Small intestine (tissue), 16 donors: ENCODE measurements around the gene RGS19. TPM values are rescaled to one million over a fixed set of nuclear protein-coding genes. Genes with fewer than 3 reads are reported as not detected.
"Not testable (repeated sequence)": the region's sequence is repeated elsewhere in the genome, so short reads cannot be mapped to it uniquely, and the experiment has no call there.

ENCODE experiments used
- DNase-seq, 2 donors: peaks; one replicate each; pipeline versions ENCODE4 v3.0.0 to v3.0.0-alpha.2; 2013
- FAIRE-seq: peaks from 2 replicates; lab custom pipeline; 2012; peaks lifted over from hg19 to GRCh38; lab: Jason Lieb, UNC
- H3K27ac ChIP-seq, 3 donors: one replicate each; pipeline ENCODE4 v1.5.1; 2013; ENCODE audit warnings: low read length in 2 of 3, mild to moderate bottlenecking in 2 of 3, control low read depth in 1 of 3, inconsistent platforms in 1 of 3, low read depth in 1 of 3, moderate library complexity in 1 of 3
- H3K27me3 ChIP-seq, 3 donors: one replicate each; pipeline ENCODE4 v1.6.1; 2013; ENCODE audit warnings: low read length in 3 of 3, inconsistent platforms in 1 of 3; ENCODE audit not compliant: control insufficient read depth in 3 of 3, insufficient read depth in 3 of 3
- H3K36me3 ChIP-seq, 3 donors: one replicate each; pipeline ENCODE4 v1.6.1; 2013; ENCODE audit warnings: low read length in 3 of 3, inconsistent platforms in 1 of 3, low read depth in 1 of 3, mild to moderate bottlenecking in 1 of 3, moderate library complexity in 1 of 3; ENCODE audit not compliant: control insufficient read depth in 3 of 3, insufficient read depth in 2 of 3
- H3K4me1 ChIP-seq, 3 donors: one replicate each; pipeline ENCODE4 v1.6.1; 2013; ENCODE audit warnings: low read length in 2 of 3, inconsistent platforms in 1 of 3, low read depth in 1 of 3, mild to moderate bottlenecking in 1 of 3, moderate library complexity in 1 of 3; ENCODE audit not compliant: control insufficient read depth in 3 of 3, insufficient read depth in 2 of 3
- H3K4me3 ChIP-seq, 3 donors: one replicate each; pipeline ENCODE4 v1.5.1; 2013; ENCODE audit warnings: low read length in 3 of 3, control low read depth in 1 of 3, inconsistent platforms in 1 of 3, low read depth in 1 of 3, mild to moderate bottlenecking in 1 of 3, moderate library complexity in 1 of 3
- H3K9me3 ChIP-seq, 2 donors: one replicate each; pipeline ENCODE4 v1.6.1; 2013; ENCODE audit warnings: low read depth in 1 of 2, low read length in 1 of 2; ENCODE audit not compliant: control insufficient read depth in 2 of 2, insufficient read depth in 1 of 2
- WGBS, 3 donors: extraction: QIAGEN DNeasy Blood & Tissue Kit; methylation state at CpG; one replicate each; pipeline ENCODE4 v1.1.7; 2013; 5-methylcytosine and 5-hydroxymethylcytosine counted together
- long read RNA-seq, 10 donors: transcript quantifications; one replicate each; lab custom pipeline, GENCODE V29; 2026
- polyA plus RNA-seq, 4 donors: library from polyadenylated mRNA; stranded (reverse) in 3 of 4; unstranded in 1 of 4; fragments of 200-250 nt in 3 of 4; fragments of 120-200 nt in 1 of 4; gene quantifications; one replicate each; pipeline versions ENCODE4 v1.2.1 to v1.2.3, GENCODE V29; 2013
- donor health status: healthy with polysubstance abuse.
- donor health status: control.
- donor health status: control.
- donor health status: Bipolar disorder and iron deficiency.
- donor health status: healthy.

The RGS19 gene, protein sequence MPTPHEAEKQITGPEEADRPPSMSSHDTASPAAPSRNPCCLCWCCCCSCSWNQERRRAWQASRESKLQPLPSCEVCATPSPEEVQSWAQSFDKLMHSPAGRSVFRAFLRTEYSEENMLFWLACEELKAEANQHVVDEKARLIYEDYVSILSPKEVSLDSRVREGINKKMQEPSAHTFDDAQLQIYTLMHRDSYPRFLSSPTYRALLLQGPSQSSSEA
- polyA plus RNA-seq: 10 to 100 TPM in 1 of 4 donors, 1 to 10 TPM in 3; 1.8 to 10.8 (median 6.2) TPM
- long read RNA-seq, donor 1, transcript RGS19-202 (6 exons, 1,593 nt): major isoform, 5 of 9 reads
- long read RNA-seq, donor 1, partial matches to known transcripts: 0 of 9 reads
- long read RNA-seq, donor 1, other reads (novel, unspliced or antisense): 0 of 9 reads
- long read RNA-seq, donor 2: 0 reads
- long read RNA-seq, donor 3, partial matches to known transcripts: 5 of 10 reads
- long read RNA-seq, donor 3, other reads (novel, unspliced or antisense): 0 of 10 reads
- long read RNA-seq, donor 4: 0 reads
- long read RNA-seq, donor 5: 0 reads
- long read RNA-seq, donor 6, partial matches to known transcripts: 0 of 2 reads
- long read RNA-seq, donor 6, other reads (novel, unspliced or antisense): 0 of 2 reads
- long read RNA-seq, donor 7, partial matches to known transcripts: 0 of 3 reads
- long read RNA-seq, donor 7, other reads (novel, unspliced or antisense): 0 of 3 reads
- long read RNA-seq, donor 8, partial matches to known transcripts: 0 of 1 reads
- long read RNA-seq, donor 8, other reads (novel, unspliced or antisense): 0 of 1 reads
- long read RNA-seq, donor 9: 0 reads
- long read RNA-seq, donor 10, partial matches to known transcripts: 0 of 5 reads
- long read RNA-seq, donor 10, other reads (novel, unspliced or antisense): 0 of 5 reads

DNA sequence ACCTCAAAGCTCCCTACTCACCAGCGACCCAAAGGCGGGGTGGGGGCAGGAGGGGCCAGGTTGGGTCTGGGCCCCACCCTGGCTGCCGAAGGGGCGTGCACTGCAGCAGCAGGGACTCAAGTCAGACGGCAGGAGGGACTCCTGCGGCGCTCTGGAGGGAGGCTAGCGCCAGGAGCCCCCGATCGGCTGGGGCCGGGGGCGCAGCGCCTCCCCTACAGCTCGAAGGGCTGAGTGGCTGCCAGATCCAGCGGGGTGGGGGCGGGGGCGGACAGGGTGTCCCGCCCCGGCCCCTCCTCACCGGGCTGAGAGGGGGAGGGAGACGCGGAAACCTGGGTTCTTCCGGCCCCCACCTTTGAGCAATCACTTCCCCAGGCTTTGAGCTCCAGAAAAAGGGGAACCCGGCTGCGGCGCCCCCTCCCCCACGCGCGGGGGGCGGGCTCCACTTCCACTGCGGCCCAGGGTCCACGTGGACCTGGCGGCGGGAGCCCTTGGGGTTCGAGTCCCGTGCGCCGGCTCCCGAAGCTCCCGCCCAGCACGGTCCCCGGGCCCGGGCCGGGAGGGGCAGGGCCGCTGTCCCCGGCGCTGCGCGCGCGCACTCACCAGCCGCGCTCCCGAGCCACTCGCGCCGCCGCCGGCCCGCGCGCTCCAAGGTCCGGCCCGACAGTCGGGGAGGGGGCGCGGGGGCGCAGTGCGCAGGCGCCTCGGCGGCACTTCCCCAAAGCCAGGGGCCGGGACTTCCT lies at the start of gene RGS19:
RGS19 (minus strand) TSS at position 246 of the 740 bp plus-strand sequence. CDS start 2,632 bp downstream, outside the sequence.
- no peak for FAIRE-seq
- H3K9me3 ChIP-seq: no peaks in the 10 kb centered on the region
- 0 to 1% (median 1%) methylated on average over 41 to 73 of the region's 73 CpGs for WGBS, 3 donors

DNA sequence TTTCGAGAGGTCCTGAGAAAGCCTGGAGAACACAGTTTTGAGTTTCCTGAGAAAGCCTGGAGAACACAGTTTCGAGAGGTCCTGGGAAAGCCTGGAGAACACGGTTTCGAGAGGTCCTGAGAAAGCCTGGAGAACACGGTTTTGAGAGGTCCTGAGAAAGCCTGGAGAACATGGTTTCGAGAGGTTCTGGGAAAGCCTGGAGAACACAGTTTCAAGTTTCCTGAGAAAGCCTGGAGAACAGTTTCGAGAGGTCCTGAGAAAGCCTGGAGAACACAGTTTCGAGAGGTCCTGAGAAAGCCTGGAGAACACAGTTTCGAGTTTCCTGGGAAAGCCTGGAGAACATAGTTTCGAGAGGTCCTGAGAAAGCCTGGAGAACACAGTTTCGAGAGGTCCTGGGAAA lies 44.2 kb upstream of the RGS19 start:
- not testable (repeated sequence) for H3K4me1 ChIP-seq, DNase-seq, FAIRE-seq, H3K4me3 ChIP-seq, H3K9me3 ChIP-seq, H3K27me3 ChIP-seq, H3K36me3 ChIP-seq, H3K27ac ChIP-seq
- WGBS, 3 donors: 81 to 84% (median 84%) methylated on average over 11 of the region's 11 CpGs

More for the DNA sequence above, at the start of gene RGS19:
- peak within 1 kb of the TSS in 2 of 3 donors; percentile 52 to 78 for H3K27ac ChIP-seq
- peaks cover 0 to 3% (median 0%) of the 10 kb centered on the region in 3 donors for H3K36me3 ChIP-seq
- peaks cover 0 to 20% (median 0%) of the 10 kb centered on the region in 3 donors for H3K4me1 ChIP-seq
- peak; percentile 40 to 79 for DNase-seq
- H3K4me3 ChIP-seq: peak within 1 kb of the TSS; percentile 53 to 77 (median 68)
- peaks cover 0 to 54% (median 11%) of the 10 kb centered on the region in 3 donors for H3K27me3 ChIP-seq

DNA sequence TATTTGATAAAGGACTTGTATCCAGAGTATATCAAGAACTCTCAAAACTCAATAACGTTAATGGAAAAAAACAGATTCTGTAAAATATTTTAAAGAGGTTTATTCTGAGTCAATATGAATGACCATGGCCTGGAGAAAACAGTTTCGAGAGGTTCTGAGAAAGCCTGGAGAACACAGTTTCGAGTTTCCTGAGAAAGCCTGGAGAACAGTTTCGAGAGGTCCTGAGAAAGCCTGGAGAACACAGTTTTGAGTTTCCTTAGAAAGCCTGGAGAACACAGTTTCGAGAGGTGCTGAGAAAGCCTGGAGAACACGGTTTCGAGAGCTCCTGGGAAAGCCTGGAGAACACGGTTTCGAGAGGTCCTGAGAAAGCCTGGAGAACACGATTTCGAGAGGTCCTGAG lies 43.6 kb upstream of the RGS19 start:
- not testable (repeated sequence) for H3K4me3 ChIP-seq, H3K27ac ChIP-seq, FAIRE-seq, H3K4me1 ChIP-seq, DNase-seq, H3K27me3 ChIP-seq, H3K36me3 ChIP-seq, H3K9me3 ChIP-seq
- WGBS, 3 donors: 80 to 84% (median 81%) methylated on average over 11 of the region's 11 CpGs

DNA sequence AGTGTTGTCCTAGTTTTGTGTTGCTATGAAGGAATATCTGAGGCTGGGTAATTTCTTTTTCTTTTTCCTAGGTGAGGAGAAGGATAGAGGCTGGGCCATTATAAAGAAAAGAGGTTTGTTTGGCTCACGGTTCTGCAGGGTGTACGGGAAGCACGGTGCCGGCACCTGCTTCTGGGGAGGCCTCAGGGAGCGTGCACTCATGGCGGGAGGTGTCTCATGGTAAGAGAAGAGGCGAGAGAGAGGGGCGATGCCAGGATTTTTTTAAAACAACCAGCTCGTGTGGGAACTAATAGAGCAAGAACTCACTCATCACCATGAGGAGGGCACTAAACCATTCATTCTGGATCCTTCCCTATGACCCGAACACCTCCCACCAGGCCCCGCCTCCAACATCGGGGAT lies 42.3 kb upstream of the RGS19 start:
- Histone ChIP-seq H3K27ac (no peak overlapping the region), H3K4me3 (no peak overlapping the region), H3K4me1 (no peaks in the 10 kb centered on the region), H3K27me3 (no peaks in the 10 kb centered on the region), H3K9me3 (no peaks in the 10 kb centered on the region), H3K36me3 (no peaks in the 10 kb centered on the region)
- 74 to 83% (median 77%) methylated on average over 12 of the region's 12 CpGs for WGBS, 3 donors
- DNase-seq (no peak), FAIRE-seq (no peak)

DNA sequence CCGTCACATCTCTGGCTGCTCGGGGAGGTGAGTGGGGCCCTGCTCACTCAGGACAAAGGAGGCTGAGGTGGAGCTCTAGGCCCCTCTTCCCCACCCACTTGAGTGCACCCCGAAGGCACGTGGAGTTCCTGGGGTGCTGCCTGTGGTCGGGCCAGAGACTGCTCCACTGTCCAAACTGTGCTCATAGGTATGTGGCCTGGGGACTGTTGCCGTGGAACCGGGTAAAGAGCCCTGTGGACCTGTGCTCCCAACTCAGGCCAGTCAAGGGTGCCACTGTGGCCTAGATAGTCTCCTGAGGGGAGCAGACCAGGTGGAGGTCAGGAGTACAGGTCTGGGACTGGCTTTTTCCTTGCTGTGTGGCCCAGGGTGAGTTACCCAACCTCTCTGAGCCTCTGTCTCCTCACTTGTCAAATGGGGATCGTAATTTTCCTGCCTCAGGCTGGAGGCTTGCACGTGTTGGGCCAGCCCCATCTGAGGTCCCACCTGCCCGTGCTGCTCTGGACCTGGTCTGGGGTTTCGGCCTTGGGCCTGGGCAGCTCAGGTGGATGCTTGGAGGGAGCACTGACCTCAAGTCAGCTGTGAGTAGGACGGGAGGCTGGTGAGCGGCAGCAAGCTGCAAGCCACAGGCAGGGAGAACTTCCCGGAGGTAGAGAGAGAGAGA lies 40.5 kb upstream of the RGS19 start:
- Histone ChIP-seq H3K27me3 (no peaks in the 10 kb centered on the region), H3K4me3 (no peak overlapping the region), H3K27ac (no peak overlapping the region), H3K4me1 (no peaks in the 10 kb centered on the region), H3K9me3 (no peaks in the 10 kb centered on the region), H3K36me3 (no peaks in the 10 kb centered on the region)
- no peak for FAIRE-seq
- DNase-seq: no peak
- WGBS, 3 donors: 50 to 62% (median 58%) methylated on average over 13 to 14 of the region's 14 CpGs

DNA sequence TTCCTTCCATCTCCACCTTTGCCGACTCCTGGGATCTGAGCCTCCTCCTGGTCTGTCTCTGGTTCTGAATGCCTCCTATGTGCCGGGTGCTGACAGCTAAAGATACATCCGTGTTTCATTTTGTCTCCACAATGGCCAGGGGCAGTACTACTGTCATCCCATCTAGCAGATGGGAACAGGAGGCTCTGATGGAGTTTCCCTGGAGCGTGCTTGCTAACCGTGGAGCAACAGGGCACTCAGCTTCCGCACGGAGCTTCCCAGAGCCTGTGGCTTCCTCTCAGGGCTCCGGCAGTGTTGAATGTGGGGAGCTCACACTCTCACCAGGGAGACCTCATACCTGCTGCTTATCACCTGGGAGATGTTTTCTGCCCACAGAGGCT lies 40.0 kb upstream of the RGS19 start:
- WGBS, 3 donors: 62 to 79% (median 73%) methylated on average over 7 to 8 of the region's 8 CpGs
- Histone ChIP-seq H3K4me3 (no peak overlapping the region), H3K27ac (no peak overlapping the region), H3K4me1 (no peaks in the 10 kb centered on the region), H3K27me3 (no peaks in the 10 kb centered on the region), H3K36me3 (no peaks in the 10 kb centered on the region), H3K9me3 (no peaks in the 10 kb centered on the region)
- FAIRE-seq: no peak
- DNase-seq: no peak

DNA sequence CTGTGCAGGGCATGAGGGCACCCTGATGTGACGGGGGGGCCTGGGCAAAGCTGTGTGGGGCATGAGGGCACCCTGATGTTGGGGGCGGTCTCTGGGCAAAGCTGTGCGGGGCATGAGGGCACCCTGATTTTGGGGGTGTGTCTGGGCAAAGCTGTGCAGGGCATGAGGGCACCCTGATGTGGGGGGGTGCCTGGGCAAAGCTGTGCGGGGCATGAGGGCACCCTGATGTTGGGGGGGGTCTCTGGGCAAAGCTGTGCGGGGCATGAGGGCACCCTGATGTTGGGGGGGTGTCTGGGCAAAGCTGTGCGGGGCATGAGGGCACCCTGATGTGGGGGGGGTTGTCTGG lies 38.1 kb upstream of the RGS19 start:
- DNase-seq, H3K27me3 ChIP-seq, H3K4me3 ChIP-seq, FAIRE-seq, H3K9me3 ChIP-seq, H3K36me3 ChIP-seq, H3K4me1 ChIP-seq, H3K27ac ChIP-seq: not testable (repeated sequence)
- WGBS, 3 donors: 68 to 80% methylated on average over 3 to 6 of the region's 6 CpGs; no CpG with 5 or more reads in 1 of the 3 donors
